Upper lobe of left lung (tissue), 4 donors: ENCODE results near the gene OPCML.

ENCODE experiments used
- CTCF ChIP-seq, 6 experiments: fragments of 450-650 bp in 4 of 6; fragments of 200-600 bp in 2 of 6; sonication (generic) in 2 of 6; IDR thresholded peaks; one replicate each; pipeline ENCODE4 v1.5.1; 2016 to 2019; ENCODE audit warnings: antibody characterized with exemption in 6 of 6
- POLR2A ChIP-seq, 4 donors: fragments of 450-650 bp; IDR thresholded peaks; one replicate each; pipeline ENCODE4 v1.5.1; 2016 to 2017; ENCODE audit warnings: antibody characterized with exemption in 4 of 4, mild to moderate bottlenecking in 2 of 4
- POLR2AphosphoS5 ChIP-seq, 2 donors: sonication (generic); formaldehyde crosslinking; IDR thresholded peaks; one replicate each; pipeline ENCODE4 v1.5.1; 2017; ENCODE audit warnings: antibody characterized with exemption in 2 of 2

GRCh38 chr11:133052537-133052936, 479.8 kb downstream of the OPCML start:
- TF ChIP-seq POLR2AphosphoS5 (IDR thresholded peaks at IDR 0.05): no peak
- no peak for TF ChIP-seq POLR2A (IDR thresholded peaks at IDR 0.05)
- no peak for TF ChIP-seq CTCF (IDR thresholded peaks at IDR 0.05)
